Measurements from ENCODE around the gene AP2A2.
"Not testable (repeated sequence)": the region's sequence is repeated elsewhere in the genome, so short reads cannot be mapped to it uniquely, and the experiment has no call there.

AP2A2 gene

DNA sequence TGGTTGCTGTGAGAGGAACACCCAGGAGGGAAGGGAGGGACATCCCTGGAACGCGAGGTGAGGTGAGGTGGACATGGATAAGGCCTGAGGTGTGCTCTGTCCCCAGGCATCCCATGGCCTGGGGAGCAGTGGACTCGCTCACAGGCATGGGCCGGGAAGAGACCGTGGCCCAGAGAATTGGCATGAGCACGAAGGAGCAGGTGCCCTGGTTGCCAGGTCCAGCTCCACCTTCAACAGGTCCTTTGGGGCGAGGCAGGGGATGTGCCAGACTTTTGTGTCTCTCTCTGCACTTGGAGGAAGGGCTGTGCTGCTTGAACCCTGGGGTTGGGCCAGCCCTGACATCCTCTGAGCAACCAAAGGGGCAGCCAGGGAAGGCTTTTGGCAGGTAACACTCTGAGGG, 89.4 kb downstream of the AP2A2 start:
- DNase-seq (ENCODE audit: low read depth in 2 of 2), result no peak

DNA sequence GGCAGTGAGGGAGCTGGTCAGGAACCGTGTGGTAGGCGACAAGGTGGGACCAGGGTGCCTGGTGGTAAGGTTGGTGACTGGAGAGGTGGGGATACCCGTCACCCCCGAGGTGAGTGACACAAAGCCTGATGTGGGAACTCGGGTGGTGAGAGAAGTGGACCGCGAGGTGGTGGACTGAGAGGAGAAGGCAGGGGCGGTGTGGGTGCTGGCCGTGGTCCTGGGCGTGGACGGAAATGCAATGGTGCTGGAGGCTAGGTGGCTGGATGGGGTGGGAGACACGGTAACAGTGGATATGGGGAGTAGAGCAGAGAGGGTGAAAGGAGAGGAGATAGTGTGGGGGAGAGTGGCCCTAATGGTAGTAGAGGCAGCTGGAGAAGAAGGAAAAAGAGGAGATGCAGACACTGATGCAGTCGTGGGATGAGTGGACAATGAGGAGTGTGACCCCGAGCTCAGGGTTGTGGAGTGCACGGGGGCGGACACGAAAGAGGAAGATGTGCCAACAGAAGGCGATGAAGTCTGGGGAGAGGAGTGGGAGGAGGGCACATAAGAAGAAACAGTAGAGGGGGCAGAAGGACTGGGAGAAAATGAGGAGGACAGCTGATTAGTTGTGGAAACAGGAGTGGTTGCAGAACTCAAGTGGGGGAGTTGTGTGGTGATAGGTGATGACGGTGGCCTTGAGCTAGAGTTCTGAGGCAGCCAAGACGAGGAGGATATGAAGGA, 90.3 kb downstream of the AP2A2 start:
- no peak for DNase-seq (ENCODE audit: low read depth in 2 of 2)

DNA sequence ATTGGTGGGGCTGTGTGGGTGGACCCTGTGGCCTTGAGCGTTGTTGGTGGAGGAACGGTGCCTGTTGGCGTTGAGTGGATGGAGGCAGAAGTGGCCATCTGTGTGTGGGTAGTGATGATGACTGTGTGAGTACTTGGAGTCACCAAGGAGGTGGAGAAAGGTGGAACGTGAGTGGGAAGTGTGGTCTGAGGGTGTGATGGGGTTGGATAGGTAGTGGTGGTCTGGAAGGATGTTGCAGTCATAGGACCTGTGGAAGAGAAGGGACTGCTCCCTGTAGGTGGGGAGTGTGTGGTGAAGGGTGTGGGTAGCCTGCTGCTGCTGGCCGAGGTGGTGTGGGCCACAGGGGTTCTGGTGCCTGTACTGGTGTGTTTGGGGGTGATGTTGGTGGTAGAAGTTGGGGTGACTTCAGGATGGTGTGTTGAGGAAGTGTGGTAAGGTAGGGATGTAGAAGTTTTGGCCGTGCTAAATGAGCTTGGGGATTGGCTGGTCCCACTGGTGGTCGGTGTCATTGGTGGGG, 91.0 kb downstream of the AP2A2 start:
- DNase-seq (ENCODE audit: low read depth in 2 of 2), result not testable (repeated sequence)

DNA sequence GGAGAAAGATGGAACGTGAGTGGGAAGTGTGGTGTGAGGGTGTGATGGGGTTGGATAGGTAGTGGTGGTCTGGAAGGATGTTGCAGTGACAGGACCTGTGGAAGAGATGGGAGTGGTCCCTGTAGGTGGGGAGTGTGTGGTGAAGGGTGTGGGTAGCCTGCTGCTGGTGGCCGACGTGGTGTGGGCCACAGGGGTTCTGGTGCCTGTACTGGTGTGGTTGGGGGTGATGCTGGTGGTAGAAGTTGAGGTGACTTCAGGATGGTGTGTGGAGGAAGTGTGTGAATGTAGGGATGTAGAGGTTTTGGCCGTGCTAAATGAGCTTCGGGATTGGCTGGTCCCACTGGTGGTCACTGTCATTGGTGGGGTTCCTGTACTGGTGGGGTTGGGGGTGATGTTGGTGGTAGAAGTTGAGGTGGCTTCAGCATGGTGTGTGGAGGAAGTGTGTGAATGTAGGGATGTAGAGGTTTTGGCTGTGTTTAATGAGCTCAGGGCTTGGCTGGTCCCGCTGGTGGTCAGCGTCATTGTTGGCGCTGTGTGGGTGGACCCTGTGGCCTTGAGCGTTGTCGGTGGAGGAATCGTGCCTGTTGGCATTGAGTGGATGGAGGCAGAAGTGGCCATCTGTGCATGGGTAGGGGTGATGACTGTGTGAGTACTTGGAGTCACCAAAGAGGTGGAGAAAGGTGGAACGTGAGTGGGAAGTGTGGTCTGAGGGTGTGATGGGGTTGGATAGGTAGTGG, 91.8 kb downstream of the AP2A2 start:
- no peak for DNase-seq (ENCODE audit: low read depth in 2 of 2)

DNA sequence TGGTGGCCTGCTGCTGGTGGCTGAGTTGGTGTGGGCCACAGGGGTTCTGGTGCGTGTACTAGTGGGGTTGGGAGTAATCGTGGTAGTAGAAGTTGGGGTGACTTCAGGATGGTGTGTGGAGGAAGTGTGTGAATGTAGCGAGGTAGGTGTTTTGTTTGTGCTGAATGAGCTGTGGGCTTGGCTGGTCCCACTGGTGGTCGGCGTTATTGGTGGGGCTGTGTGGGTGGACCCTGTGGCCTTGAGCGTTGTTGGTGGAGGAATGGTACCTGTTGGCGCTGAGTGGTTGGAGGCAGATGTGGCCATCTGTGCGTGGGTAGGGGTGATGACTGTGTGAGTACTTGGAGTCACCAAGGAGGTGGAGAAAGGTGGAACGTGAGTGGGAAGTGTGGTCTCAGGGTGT, 92.4 kb downstream of the AP2A2 start:
- DNase-seq (ENCODE audit: low read depth in 2 of 2), result no peak

DNA sequence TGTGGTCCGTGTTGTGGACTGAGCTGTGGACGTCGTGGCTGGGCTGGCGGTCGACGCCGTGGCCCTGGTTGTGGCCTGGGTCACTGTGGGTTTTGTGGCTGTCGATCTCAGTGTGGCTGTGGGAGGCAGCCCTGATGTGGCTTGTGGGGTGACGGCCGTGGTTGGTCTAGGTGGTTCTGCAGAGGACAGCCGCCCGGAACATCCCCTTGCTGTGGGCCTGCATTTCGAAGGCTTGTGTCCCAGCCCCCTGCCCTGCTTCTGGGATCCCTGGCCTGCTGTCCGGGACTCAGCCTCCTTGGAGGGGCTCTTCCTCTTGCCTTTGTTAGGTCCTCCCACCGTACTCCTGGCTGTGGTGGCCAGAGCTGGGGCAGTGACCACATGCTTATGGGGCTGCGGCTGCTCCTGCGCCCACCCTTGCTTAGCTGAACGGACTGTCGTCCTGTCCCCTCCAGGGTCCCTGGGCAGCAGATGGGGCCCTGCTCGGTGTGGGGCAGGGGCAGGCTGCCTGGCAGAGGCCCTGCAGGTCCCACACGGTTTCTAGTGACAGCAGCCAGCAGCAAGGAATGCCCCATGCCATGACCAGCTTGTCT, 93.7 kb downstream of the AP2A2 start:
- no peak for DNase-seq (ENCODE audit: low read depth in 2 of 2)

DNA sequence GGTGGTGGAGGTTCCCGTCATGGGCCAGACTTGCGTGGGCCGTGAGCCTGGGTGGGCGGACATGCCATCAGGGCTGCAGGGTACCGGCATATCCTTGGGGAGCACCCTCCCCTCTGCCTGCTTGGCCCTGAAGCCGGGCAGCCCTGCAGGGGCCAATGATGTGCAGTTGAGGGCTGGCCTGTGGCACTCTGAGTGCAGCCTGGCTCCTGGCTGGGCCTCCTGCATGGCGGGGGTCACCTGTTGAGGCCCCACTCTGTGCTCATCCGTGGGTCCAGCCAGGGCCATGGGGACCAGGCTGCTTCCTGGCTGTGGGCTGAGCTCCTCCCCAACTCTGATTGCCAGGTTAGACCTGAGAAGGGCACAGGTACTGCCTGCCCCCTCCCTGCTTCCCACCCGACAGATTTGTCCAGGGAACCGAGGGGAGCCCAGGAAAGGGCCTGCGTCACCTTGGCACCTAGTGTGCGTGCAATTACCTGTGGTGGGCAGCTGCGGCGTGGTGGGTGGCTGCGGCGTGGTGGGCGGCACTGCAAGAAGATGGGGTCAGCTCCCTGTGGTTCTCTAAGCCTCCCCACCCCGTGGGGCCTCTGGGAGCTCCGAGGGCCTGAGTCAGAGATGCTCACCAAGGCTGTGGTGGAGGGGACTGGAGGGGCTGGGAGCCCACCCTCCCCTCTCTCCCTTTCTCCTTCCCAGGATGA, 94.7 kb downstream of the AP2A2 start:
- DNase-seq (ENCODE audit: low read depth in 2 of 2), result no peak

DNA sequence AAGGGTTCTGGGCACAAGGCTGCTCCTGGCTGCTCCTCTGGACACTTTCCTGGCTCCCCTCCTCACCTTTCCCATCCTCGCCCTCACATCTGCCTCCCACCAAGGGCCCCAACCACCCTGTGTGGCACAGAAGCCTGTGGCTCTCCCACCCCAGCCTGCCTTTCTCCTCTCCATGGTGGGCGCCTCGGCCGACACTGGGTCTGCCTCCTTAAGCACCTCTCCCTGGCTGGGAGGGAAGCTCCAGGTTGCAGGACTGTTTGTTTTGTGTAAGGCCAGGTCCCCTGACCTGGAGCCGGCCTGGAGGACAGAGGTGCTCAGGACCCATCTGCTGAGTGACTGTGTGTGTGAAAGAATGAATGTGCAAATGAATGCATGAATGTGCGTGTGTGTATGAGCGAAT, 96.7 kb downstream of the AP2A2 start:
- no peak for DNase-seq (ENCODE audit: low read depth in 2 of 2)

DNA sequence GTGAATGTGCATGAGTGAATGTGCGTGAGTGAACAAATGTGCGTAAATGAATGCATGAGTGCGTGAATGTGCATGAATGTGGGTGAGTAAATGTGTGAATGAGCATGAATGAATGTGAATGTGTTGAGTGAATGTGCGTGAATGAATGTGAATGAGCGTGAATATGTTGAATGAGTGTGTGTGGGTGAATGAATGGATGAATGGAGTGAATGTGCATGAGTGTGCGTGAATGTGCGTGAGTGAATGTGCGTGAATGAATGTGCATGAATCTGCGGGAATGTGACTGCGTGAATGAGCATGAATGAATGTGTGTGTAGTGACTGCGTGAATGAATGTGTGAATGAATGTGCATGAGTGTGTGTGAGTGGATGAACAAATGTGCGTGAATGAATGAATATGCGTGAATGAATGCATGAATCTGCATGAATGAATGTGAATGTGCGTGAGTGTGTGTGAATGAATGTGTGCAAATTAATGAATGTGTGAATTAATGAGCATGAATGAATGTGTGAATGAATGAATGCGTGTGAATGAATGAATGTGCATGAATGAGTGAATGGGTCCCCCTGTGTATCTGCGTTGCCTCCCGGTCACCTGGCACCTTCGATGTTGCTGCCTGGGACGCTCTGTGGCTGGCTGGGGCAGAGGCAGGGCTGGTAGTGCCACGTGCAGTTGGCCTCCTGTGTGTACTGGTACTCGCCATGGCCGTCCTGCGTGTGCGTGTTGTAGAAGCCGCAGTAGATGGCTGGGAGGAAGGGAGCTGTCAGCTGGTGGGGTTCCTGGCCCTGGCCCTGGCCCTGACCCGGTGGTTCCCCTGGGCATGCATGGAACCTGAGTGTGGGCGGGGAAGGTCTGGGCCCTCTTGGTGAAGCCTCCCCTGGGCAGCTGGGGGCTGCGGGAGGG, 97.5 kb downstream of the AP2A2 start:
- DNase-seq (ENCODE audit: low read depth in 2 of 2), result no peak

DNA sequence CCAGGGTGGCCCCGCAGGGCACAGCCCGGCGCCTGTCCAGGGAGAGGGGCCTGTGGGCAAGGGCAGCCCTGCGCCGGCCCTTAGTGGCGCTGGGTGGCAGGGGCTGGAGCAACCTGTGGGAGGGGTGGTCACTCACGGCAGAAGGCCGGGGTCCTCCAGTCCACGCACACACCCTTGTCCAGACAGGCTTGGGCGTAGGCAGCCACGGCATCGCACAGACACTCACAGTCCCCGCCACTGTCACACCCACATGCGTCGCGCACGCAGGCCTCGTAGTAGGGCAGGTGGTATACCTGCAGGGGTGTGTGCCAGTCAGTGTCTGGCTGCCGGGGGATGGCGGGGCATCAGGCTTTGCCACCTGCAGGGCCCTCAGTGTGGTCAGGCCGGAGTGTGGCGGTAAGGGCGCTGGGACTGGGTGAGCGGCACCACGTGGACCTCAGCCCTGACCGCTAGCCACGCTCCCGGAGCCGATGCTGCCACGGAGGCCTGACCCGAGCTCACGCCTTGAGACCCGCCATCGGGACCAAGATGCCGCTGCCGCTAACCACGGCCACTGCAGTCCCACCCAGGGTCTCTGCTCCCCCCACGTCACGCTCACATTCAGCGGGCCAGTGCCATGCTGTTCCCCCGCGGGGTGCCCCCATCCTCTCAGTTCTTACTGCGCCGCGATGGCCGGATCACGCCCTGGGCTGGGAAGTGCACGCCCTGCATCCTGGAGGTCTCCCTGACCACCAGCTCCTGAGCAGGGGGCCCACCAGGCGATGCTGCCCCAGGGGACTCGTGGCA, 98.3 kb downstream of the AP2A2 start:
- no peak for DNase-seq (ENCODE audit: low read depth in 2 of 2)

DNA sequence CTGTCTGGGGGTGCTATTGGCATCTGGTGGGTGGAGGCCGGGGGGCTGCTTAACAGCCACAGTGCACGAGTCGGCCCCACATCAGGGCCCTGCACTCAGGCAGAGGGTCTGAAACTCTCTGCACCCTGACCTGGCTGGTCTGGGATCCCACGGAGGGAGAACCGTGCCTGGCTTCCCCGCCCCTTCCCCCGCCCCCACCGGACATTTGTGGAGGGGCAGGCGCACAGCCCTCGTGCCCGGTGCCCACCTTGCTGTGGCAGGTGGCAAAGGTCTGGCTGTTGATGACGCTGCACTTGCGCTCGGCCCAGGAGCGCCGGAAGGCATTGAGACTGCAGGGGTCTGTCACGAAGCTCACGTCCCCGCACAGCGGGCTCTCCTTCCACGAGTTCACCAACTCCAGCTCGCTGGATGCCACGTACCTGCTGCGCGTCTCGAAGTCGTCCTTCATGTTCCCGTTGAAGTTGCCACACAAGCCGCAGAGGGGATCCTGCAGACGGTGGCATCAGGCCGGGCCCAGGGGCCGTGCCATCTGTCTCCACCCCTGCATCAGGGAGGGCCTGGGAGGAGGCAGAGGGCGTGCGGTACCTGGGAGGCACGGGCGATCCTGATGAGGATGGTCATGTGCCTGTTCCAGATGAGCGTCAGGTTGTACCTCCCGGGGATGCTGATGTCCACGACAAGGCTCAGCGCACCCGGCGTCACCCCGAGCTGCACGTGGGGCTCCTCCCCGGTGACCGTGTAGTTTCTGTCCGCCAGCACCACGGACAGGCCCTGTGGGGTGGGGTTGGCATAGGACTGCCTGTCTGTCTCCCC, 99.1 kb downstream of the AP2A2 start:
- no peak for DNase-seq (ENCODE audit: low read depth in 2 of 2)

DNA sequence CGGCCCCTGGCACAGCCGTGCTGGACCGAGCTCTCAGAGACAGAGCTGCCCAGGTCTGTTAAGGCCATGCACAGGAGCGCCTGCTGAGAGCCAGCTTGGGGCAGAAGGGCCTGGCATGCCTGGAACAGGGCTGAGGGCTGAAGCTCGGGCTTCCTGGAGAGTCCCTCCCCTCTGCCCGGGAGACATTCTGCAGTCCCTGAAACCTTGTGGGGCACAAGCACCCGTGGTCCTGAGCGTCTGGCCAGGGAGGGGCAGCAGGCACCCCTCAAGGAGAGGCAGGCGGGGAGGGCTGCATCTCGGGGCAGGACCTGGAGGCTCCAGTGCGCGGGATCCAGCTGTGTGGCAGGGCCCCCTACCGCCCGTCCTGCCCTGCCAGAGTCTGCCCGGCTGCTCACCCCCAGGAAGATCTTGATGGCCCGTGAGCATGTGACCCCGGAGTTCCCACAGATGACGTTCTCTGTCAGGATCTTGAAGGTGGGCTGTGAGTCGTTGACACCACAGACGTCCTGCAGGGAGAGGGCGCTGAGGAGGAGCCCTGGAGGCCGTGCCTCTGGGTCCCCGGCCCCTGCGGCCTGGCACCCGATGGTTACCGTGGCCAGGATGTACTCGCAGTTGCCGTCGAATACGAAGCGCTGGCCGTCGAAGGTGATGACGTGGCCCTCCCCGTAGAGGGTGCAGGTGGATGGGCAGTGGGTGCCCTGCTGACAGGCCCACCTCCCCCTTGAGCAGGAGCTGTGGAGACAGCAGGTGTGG, 99.9 kb downstream of the AP2A2 start:
- no peak for DNase-seq (ENCODE audit: low read depth in 2 of 2)

DNA sequence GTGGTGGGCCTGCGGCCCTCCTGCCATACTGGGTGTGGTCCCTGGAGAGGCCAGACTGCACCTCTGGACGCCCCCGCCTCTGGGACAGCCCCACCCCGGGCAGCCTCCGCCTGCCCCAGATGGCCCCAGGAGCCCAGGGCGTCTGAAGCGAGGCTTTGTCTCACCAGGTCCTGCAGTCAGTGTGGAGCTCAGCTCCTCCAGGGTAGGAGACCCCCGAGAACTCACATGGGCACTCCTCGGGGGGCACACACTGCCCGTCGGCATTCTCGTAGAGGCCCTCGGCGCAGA, 100.4 kb downstream of the AP2A2 start:
- no peak for DNase-seq (ENCODE audit: low read depth in 2 of 2)

DNA sequence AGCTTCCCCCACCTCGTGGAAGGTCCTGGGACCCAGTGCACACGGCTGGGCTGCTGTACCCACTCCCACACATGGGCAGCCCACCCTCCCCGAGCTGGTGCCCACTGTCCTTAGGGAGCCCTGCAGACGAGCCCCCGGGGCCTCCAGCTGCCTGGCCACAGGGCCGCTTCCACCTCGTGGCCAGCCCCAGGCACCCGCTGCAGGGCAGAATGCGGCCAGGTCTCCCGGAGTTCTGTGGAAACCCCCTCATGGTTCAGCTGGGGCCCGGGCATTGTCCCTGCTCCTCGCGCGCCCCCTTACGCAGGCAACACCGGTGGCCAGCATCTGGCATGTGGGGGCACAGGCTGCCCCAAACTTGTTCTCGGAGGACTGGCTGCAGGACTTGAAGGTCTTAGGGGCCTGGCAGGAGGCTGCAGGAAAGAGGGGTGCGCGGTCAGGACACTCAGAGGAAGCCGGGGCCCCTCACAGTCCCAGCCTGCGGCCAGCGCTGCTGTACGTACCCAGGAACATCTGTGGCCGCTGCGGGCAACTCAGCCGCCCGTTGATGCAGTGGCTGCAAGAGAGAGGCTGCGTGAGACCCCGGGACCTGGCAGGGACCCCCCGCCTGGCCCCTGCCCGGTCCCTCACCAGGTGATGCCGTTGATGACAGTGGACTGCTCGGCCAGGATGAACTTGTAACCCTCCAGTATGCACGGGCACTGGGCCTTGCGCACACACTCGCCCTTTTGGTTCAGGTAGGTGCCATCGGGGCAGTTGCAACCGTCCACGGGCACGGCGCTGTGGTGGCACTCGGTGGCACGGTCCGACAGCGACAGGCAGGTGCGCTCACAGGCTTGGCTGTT, 101.2 kb downstream of the AP2A2 start:
- no peak for DNase-seq (ENCODE audit: low read depth in 2 of 2)

DNA sequence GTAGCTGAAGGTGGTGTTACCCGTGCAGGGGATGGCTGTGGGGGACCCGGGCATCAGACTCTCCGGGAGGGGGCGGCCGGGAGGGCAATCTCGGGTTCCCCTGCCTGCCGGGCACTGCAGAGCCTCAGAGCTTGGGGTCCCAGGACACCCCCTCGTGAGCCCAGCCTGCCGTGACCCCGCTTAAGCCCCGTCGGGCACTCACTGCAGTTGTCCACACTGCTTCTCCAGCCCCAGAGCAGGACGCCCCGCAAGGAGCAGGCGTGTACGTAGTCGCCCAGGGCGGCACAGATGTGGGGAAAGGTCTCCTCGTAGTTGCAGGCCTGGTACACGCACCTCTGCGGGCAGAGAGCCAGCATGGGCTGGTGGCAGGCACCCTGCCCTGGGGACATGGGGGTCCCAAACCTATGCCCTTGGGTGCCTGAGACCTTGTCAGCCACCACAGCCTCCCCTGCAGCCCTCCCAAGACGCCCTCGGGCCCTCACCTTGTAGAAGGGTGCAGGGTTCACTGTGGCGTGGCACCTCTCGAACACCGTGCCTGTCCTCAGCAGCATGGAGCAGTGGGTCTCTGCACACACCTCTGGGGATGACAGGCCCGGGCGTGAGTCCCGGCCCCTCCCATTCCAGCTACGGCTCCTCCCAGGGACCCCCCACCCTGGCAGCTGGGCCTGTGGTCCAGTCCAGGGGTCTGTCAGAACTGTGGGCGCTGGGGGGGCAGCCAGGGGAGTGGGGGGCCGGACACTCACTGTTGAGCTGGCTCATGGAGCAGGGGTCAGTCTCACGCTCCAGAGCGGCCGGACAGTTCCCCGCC, 102.0 kb downstream of the AP2A2 start:
- DNase-seq (ENCODE audit: low read depth in 2 of 2), result no peak

DNA sequence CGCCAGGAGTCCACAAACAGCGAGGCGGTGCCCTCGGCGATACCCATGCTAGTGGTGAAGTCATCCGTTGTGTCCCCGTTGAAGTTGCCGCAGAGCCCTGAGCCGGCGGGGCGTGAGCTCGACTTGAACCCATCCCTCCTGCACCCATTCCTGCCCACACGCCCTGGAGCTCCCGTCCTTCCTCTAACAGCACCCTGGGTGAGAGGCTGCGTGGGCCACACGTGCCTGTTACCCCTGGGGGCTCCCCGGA, 102.5 kb downstream of the AP2A2 start:
- DNase-seq (ENCODE audit: low read depth in 2 of 2), result no peak

DNA sequence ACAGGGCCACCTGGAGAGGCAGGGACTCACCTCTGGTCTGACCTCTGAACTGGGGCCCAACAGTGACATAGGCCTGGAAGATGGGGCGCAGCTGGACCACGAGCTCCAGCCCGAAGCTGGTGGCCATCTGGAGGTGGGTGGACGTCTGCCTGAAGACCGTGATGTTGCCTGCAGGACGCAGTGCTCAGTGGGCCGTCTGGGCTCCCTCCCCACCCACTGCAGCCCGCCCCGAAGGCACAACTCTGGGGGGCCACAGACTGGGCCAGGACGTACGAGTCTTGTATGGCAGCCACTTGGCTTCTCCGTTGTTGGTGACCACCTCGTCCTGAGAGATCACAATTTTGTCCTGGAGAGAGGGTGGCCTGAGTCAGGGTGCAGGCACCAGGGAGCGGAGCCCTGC, 102.9 kb downstream of the AP2A2 start:
- no peak for DNase-seq (ENCODE audit: low read depth in 2 of 2)

DNA sequence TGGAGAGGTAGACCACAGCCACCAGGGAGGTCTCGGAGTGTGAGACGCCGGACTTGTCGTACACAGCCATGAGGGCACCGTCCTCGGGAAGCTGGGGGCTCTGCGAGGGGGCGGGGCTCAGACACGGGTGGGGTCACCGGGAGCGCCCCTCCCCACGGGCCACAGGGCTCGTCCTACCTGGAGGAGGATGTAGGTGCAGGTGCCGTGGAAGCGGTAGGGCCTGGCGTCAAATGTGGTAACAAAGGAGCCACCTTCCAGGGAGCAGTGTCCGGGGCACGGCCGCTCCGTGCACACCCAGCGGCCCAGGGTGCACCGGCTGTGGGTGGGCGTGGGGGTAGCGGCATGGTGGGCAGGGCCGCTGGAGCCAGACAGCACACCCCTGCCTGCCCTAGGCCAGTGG, 103.4 kb downstream of the AP2A2 start:
- DNase-seq (ENCODE audit: low read depth in 2 of 2), result no peak
